CD4-positive, alpha-beta memory T cell (primary cell): ENCODE measurements around the gene NMT1. TPM values are rescaled to one million over a fixed set of nuclear protein-coding genes. Genes with fewer than 3 reads are reported as not detected.
A peak's percentile ranks its signal among the peaks of the same experiment; 100 is the strongest.

Source experiments
- CTCF ChIA-PET: fragments of 350-600 bp; sonication (Branson Sonifier 250); formaldehyde crosslinking; loops from one replicate; lab custom pipeline; 2021; ENCODE audit warnings: inconsistent platforms; ENCODE audit not compliant: partially characterized antibody; lab: Charles Lee
- POLR2A ChIA-PET: fragments of 350-600 bp; sonication (Branson Sonifier 250); formaldehyde crosslinking; loops from one replicate; lab custom pipeline; 2021; ENCODE audit not compliant: partially characterized antibody; lab: Charles Lee
- DNase-seq, 5 donors: peaks; one replicate each; pipeline versions ENCODE4 v3.0.0 to v3.0.0-alpha.2; 2020 to 2022; ENCODE audit warnings: mixed read lengths in 1 of 5
- H3K27ac ChIP-seq: one replicate; pipeline ENCODE4 v1.7.0; 2013; ENCODE audit warnings: low read depth, low read length
- H3K27me3 ChIP-seq: 2 replicates; pipeline ENCODE4 v1.7.0; 2013; ENCODE audit warnings: mild to moderate bottlenecking, low read length, moderate library complexity; ENCODE audit not compliant: insufficient read depth
- H3K36me3 ChIP-seq: 2 replicates; pipeline ENCODE4 v1.7.0; 2013; ENCODE audit warnings: mild to moderate bottlenecking, low read length, moderate library complexity; ENCODE audit not compliant: insufficient read depth
- H3K4me1 ChIP-seq: 2 replicates; pipeline ENCODE4 v1.7.0; 2013; ENCODE audit warnings: mild to moderate bottlenecking, low read length, moderate library complexity; ENCODE audit not compliant: insufficient read depth
- H3K4me3 ChIP-seq, 2 donors: one replicate each; pipeline ENCODE4 v1.7.0; 2013; ENCODE audit warnings: low read length in 2 of 2, mild to moderate bottlenecking in 1 of 2
- H3K9me3 ChIP-seq, 2 donors: one replicate each; pipeline ENCODE4 v1.7.0; 2013; ENCODE audit warnings: low read length in 2 of 2, control low read depth in 1 of 2; ENCODE audit not compliant: control insufficient read depth in 1 of 2
- H3K27ac Mint-ChIP-seq, 7 donors: one replicate each; pipeline ENCODE4 v1.8.0; 2020 to 2021; ENCODE audit warnings: mixed read lengths in 7 of 7, mild to moderate bottlenecking in 6 of 7, inconsistent platforms in 3 of 7, moderate library complexity in 3 of 7
- H3K27me3 Mint-ChIP-seq, 2 donors: one replicate each; pipeline ENCODE4 v1.8.0; 2020 to 2021; ENCODE audit warnings: mixed read lengths in 2 of 2
- H3K36me3 Mint-ChIP-seq, 2 donors: one replicate each; pipeline ENCODE4 v1.8.0; 2020 to 2021; ENCODE audit warnings: mixed read lengths in 2 of 2, inconsistent platforms in 1 of 2, mild to moderate bottlenecking in 1 of 2
- H3K4me1 Mint-ChIP-seq, 4 donors: one replicate each; pipeline ENCODE4 v1.8.0; 2020 to 2021; ENCODE audit warnings: mixed read lengths in 4 of 4, mild to moderate bottlenecking in 1 of 4
- H3K4me3 Mint-ChIP-seq, 8 donors: one replicate each; pipeline ENCODE4 v1.8.0; 2020 to 2021; ENCODE audit warnings: mixed read lengths in 8 of 8, mild to moderate bottlenecking in 7 of 8, moderate library complexity in 6 of 8, inconsistent platforms in 3 of 8
- H3K9me3 Mint-ChIP-seq, 8 donors: one replicate each; pipeline ENCODE4 v1.8.0; 2020 to 2021; ENCODE audit warnings: mixed read lengths in 8 of 8, mild to moderate bottlenecking in 5 of 8, inconsistent platforms in 3 of 8, moderate library complexity in 1 of 8
- intact Hi-C: fragments of 100-400 bp; cut with micrococcal nuclease; formaldehyde crosslinking; loops from one replicate; pipeline ENCODE4 v1.15.1; 2023
- polyA plus RNA-seq, 2 donors: library from polyadenylated mRNA; unstranded; fragments of 300-500 nt; fragmentation: Illumina TruSeq; gene quantifications; one replicate each; pipeline ENCODE4 v1.2.3, GENCODE V29; 2021
- total RNA-seq, 2 experiments: library from RNA; stranded (reverse); gene quantifications; one replicate each; pipeline ENCODE4 v1.2.3, GENCODE V29; 2021

The NMT1 gene
- total and polyA plus RNA-seq, 4 experiments from 2014 or later = 56.2 to 126 (median 100) TPM

DNA sequence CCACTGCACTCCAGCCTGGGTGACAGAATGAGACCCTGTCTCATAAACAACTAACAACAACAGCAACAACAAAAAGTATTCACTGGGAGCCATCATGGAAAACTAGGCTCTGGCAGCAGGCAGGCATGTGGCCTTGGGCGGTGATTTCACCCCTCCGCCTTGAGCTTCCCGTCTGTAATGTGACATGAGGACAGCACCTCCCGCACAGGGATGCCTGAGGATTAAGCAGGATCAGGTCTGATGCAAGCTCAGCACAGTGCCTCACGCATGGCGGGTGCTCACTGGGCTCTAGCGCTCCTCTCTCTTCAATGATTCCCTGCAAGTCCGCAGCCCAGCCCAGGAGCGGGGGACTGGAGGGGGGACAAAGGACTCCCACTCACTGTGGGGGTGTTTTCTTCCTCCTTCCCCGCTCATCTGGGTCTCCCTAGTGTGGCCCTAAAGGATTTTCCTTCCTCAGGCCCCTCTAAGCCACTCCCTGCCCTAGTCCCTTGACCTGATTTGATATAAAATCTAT, 68.4 kb downstream of the NMT1 start:
- Histone ChIP-seq H3K9me3 (no peaks in the 10 kb centered on the region), H3K4me1 (peaks cover 10% of the 10 kb centered on the region), H3K36me3 (no peaks in the 10 kb centered on the region), H3K27me3 (no peaks in the 10 kb centered on the region), H3K27ac (no peak overlapping the region), H3K4me3 (no peak overlapping the region)
- Mint-ChIP-seq H3K27ac (no peak overlapping the region), H3K36me3 (peaks cover 0 to 2% of the 10 kb centered on the region in 2 donors), H3K4me3 (peak overlapping the region in 1 of 8 donors; percentile 61), H3K27me3 (no peaks in the 10 kb centered on the region), H3K4me1 (peaks cover 3 to 16% (median 5%) of the 10 kb centered on the region in 4 donors), H3K9me3 (no peaks in the 10 kb centered on the region)
- DNase-seq = peak in 1 of 5 donors; percentile 16
- ChIA-PET POLR2A (no interaction called here), CTCF (interaction anchor here (1.1 to 14.3 kb wide), 3 partner anchors 25 to 264 kb away, joined by 3 to 552 read pairs (median 300); partner anchors contain the start of genes HEXIM1 and HEXIM2)
- intact Hi-C loops = no loop called here

GRCh38 chr17:45129940-45130680, 69.0 kb downstream of the NMT1 start:
- Histone ChIP-seq H3K4me1 (peaks cover 9% of the 10 kb centered on the region), H3K27me3 (no peaks in the 10 kb centered on the region), H3K4me3 (no peak overlapping the region), H3K36me3 (no peaks in the 10 kb centered on the region), H3K9me3 (no peaks in the 10 kb centered on the region), H3K27ac (no peak overlapping the region)
- peaks cover 0 to 2% of the 10 kb centered on the region in 2 donors for H3K36me3 Mint-ChIP-seq
- intact Hi-C loops = no loop called here
- DNase-seq = peak in 1 of 5 donors; percentile 5
- ChIA-PET CTCF (interaction anchor here (1.1 to 14.3 kb wide), 3 partner anchors 24 to 265 kb away, joined by 3 to 552 read pairs (median 300); partner anchors contain the start of genes HEXIM1 and HEXIM2), POLR2A (interaction anchor here (0.9 to 1.3 kb wide), 2 partner anchors 19 to 79 kb away, joined by 3 read pairs; partner anchors contain the start of gene HEXIM1)
- peak overlapping the region in 2 of 7 donors; percentile 41 to 77 for H3K27ac Mint-ChIP-seq
- peaks cover 3 to 15% (median 5%) of the 10 kb centered on the region in 4 donors for H3K4me1 Mint-ChIP-seq
- H3K9me3 Mint-ChIP-seq = no peaks in the 10 kb centered on the region
- H3K27me3 Mint-ChIP-seq = no peaks in the 10 kb centered on the region
- H3K4me3 Mint-ChIP-seq = peak overlapping the region in 5 of 8 donors; percentile 20 to 58 (median 39)

DNA sequence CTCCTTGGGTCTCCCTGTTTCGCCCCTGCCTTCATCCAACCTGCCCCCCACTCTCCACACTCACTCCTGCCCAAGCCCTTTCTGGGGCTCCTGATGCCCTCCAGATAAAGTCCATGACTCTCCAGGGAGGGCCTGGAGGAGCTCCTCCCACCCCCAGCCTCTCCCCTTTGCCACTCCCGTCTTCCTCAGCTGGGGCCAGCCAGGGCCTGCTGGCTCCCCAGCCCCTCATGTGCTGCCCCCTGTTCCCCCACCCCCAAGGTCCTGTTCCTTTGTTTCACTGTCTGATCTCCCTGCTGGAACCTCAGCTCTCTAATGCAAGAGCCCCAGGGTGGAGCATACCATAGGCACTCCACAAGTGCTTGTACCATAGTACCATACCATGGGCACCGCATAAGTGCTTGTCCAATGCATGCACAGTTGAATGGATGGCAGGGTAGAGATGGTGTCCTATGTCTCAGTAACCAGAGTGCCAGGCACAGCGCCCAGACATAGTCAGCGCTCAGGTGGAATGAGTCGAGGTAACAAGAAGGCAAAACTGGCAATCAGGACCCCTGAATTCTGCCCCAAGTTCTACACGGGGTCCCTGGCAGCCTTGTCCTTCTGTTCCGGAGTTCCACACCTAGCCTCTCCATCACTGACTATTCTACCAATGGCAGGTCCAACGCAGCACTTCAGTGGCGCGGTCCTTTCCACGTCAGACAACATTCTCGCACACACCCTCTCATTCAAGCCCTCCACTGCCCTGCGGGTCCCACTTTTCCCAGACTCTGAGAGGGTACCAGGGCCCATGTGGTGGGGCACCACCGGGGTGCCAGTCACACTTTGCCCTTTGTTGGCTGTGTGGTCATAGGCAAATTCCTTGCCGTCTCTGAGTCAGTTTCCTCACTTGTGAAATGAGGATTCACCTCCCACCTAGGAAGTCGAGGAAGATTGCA, 69.8 kb downstream of the NMT1 start:
- peaks cover 0 to 7% of the 10 kb centered on the region in 2 donors for H3K36me3 Mint-ChIP-seq

GRCh38 chr17:45131616-45132319, 70.7 kb downstream of the NMT1 start:
- Histone ChIP-seq H3K27ac (peak overlapping the region; percentile 92), H3K27me3 (no peaks in the 10 kb centered on the region), H3K4me3 (peak overlapping the region in 1 of 2 donors; percentile 65), H3K4me1 (peaks cover 21% of the 10 kb centered on the region), H3K36me3 (no peaks in the 10 kb centered on the region), H3K9me3 (no peaks in the 10 kb centered on the region)
- H3K4me3 Mint-ChIP-seq = peak overlapping the region; percentile 53 to 78 (median 64)
- no peaks in the 10 kb centered on the region for H3K27me3 Mint-ChIP-seq
- ChIA-PET POLR2A (interaction anchor here (0.7 to 9.3 kb wide), 3 partner anchors 18 to 81 kb away, joined by 3 to 243 read pairs (median 3); partner anchors contain the start of genes HEXIM1 and NMT1), CTCF (interaction anchor here (8.7 to 14.3 kb wide), 2 partner anchors 22 to 66 kb away, joined by 300 to 552 read pairs; partner anchors contain the start of genes HEXIM1 and HEXIM2)
- H3K4me1 Mint-ChIP-seq = peaks cover 9 to 32% (median 16%) of the 10 kb centered on the region in 4 donors
- peak in 4 of 5 donors; percentile 34 to 53 (median 40) for DNase-seq
- H3K36me3 Mint-ChIP-seq = peaks cover 0 to 7% of the 10 kb centered on the region in 2 donors
- intact Hi-C loops = loop anchor here (1.0 to 2.0 kb wide), 3 partner anchors 70 to 356 kb away; partner anchors contain the start of gene NMT1
- no peaks in the 10 kb centered on the region for H3K9me3 Mint-ChIP-seq
- H3K27ac Mint-ChIP-seq = peak overlapping the region in 3 of 7 donors; percentile 7 to 29 (median 18)

More for the DNA sequence above, 69.8 kb downstream of the NMT1 start:
- ChIA-PET POLR2A (interaction anchor here (0.7 to 9.3 kb wide), 4 partner anchors 18 to 80 kb away, joined by 3 to 243 read pairs (median 3); partner anchors contain the start of genes HEXIM1 and NMT1), CTCF (interaction anchor here (1.1 to 14.3 kb wide), 3 partner anchors 23 to 266 kb away, joined by 3 to 552 read pairs (median 300); partner anchors contain the start of genes HEXIM1 and HEXIM2)
- Histone ChIP-seq H3K27ac (no peak overlapping the region), H3K4me1 (peaks cover 12% of the 10 kb centered on the region), H3K27me3 (no peaks in the 10 kb centered on the region), H3K4me3 (no peak overlapping the region), H3K36me3 (no peaks in the 10 kb centered on the region), H3K9me3 (no peaks in the 10 kb centered on the region)
- no peaks in the 10 kb centered on the region for H3K27me3 Mint-ChIP-seq
- intact Hi-C loops = no loop called here
- DNase-seq = peak in 1 of 5 donors; percentile 25
- peak overlapping the region in 5 of 7 donors; percentile 6 to 77 (median 22) for H3K27ac Mint-ChIP-seq
- peaks cover 6 to 23% (median 10%) of the 10 kb centered on the region in 4 donors for H3K4me1 Mint-ChIP-seq
- H3K9me3 Mint-ChIP-seq = no peaks in the 10 kb centered on the region
- peak overlapping the region; percentile 48 to 78 (median 64) for H3K4me3 Mint-ChIP-seq

DNA sequence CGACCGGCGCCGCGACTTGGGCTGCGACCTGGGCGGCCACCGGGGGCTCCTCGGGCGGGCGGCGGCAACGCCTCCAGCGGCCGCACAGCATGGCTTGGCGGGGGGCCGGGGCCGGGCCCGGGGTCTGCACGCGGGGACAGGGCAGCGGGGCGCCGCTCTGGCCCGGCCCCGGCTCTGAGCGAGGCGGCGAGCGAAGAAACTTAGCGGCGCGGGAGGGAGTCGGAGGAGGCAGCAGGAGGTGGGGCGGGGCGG, 71.1 kb downstream of the NMT1 start, which contains the start of gene PLCD3:
PLCD3 (minus strand) TSS at position 196 of the 252 bp plus-strand sequence; CDS start at position 91, 105 bp downstream.
- no peak for DNase-seq
- no peaks in the 10 kb centered on the region for H3K9me3 Mint-ChIP-seq
- H3K27ac Mint-ChIP-seq = peak within 1 kb of the TSS; percentile 80 to 96 (median 95)
- intact Hi-C loops = loop anchor here (1.0 to 2.0 kb wide), 3 partner anchors 71 to 357 kb away; partner anchors contain the start of gene NMT1
- CTCF ChIA-PET = interaction anchor here (8.7 to 14.3 kb wide), 2 partner anchors 22 to 66 kb away, joined by 300 to 552 read pairs; partner anchors contain the start of genes HEXIM1 and HEXIM2
- POLR2A ChIA-PET = interaction anchor here (1.0 to 9.3 kb wide), 2 partner anchors 17 to 71 kb away, joined by 4 to 243 read pairs; partner anchors contain the start of genes HEXIM1 and NMT1
- no peaks in the 10 kb centered on the region for H3K9me3 ChIP-seq
- H3K27me3 ChIP-seq = no peaks in the 10 kb centered on the region
- peaks cover 0 to 7% of the 10 kb centered on the region in 2 donors for H3K36me3 Mint-ChIP-seq
- peak within 1 kb of the TSS; percentile 92 for H3K27ac ChIP-seq
- H3K4me3 ChIP-seq = peak within 1 kb of the TSS; percentile 65 to 86
- peaks cover 25% of the 10 kb centered on the region for H3K4me1 ChIP-seq
- H3K27me3 Mint-ChIP-seq = no peaks in the 10 kb centered on the region
- H3K4me3 Mint-ChIP-seq = peak within 1 kb of the TSS; percentile 89 to 93 (median 92)
- peaks cover 9 to 35% (median 16%) of the 10 kb centered on the region in 4 donors for H3K4me1 Mint-ChIP-seq
- no peaks in the 10 kb centered on the region for H3K36me3 ChIP-seq
